Heart left ventricle (tissue), 16 donors: ENCODE measurements around the gene UBE2L3. TPM values are rescaled to one million over a fixed set of nuclear protein-coding genes. Genes with fewer than 3 reads are reported as not detected.
"Not testable (repeated sequence)": the region's sequence is repeated elsewhere in the genome, so short reads cannot be mapped to it uniquely, and the experiment has no call there.

Source experiments
- ATAC-seq, 4 donors: fragments of 200-7000 bp; cut with Tn5 transposase; one replicate each; pipeline ENCODE4 v1.9.1; 2020 to 2022; ENCODE audit warnings: moderate library complexity in 4 of 4, mild to moderate bottlenecking in 3 of 4, moderate number of reproducible peaks in 1 of 4
- DNase-seq, 5 donors: peaks; one replicate each; pipeline ENCODE4 v3.0.0-alpha.2; 2020
- H3K27ac ChIP-seq, 12 donors: fragments of 200-600 bp; sonication (generic) in 4 of 12; one replicate each; pipeline versions ENCODE4 v1.5.0 to v1.8.0; 2016 to 2022; ENCODE audit warnings: mild to moderate bottlenecking in 2 of 12
- H3K27me3 ChIP-seq, 9 donors: fragments of 200-600 bp; sonication (generic) in 2 of 9; one replicate each; pipeline versions ENCODE4 v1.5.1 to v1.8.0; 2016 to 2022; ENCODE audit warnings: mild to moderate bottlenecking in 3 of 9
- H3K36me3 ChIP-seq, 9 donors: fragments of 200-600 bp; sonication (generic) in 2 of 9; one replicate each; pipeline versions ENCODE4 v1.5.0 to v1.8.0; 2018 to 2022; ENCODE audit warnings: mild to moderate bottlenecking in 2 of 9
- H3K4me1 ChIP-seq, 12 donors: fragments of 200-600 bp; sonication (generic) in 4 of 12; one replicate each; pipeline versions ENCODE4 v1.5.0 to v1.8.0; 2016 to 2022; ENCODE audit warnings: mild to moderate bottlenecking in 3 of 12
- H3K4me3 ChIP-seq, 12 donors: fragments of 200-600 bp; sonication (generic) in 4 of 12; one replicate each; pipeline versions ENCODE4 v1.5.0 to v1.8.0; 2017 to 2022; ENCODE audit warnings: mild to moderate bottlenecking in 9 of 12, moderate library complexity in 4 of 12
- H3K9me3 ChIP-seq, 12 donors: fragments of 200-600 bp; sonication (generic) in 4 of 12; one replicate each; pipeline versions ENCODE4 v1.5.0 to v1.8.0; 2016 to 2022; ENCODE audit warnings: mild to moderate bottlenecking in 1 of 12
- POLR2A ChIP-seq, 2 donors: fragments of 450-650 bp; IDR thresholded peaks; one replicate each; pipeline ENCODE4 v1.6.1; 2017; ENCODE audit warnings: antibody characterized with exemption in 2 of 2, mild to moderate bottlenecking in 2 of 2, moderate library complexity in 2 of 2
- WGBS, 4 donors: extraction: QIAGEN DNeasy Blood & Tissue Kit in 2 of 4; methylation state at CpG; one replicate each; pipeline versions ENCODE4 v1.1.5 to v1.1.7; 2013 to 2018; 5-methylcytosine and 5-hydroxymethylcytosine counted together
- intact Hi-C, 10 donors: fragments of 100-400 bp; cut with DNase I; formaldehyde crosslinking; loops; one replicate each; pipeline versions ENCODE4 v1.11.1 to v1.14.2; 2022
- long read RNA-seq, 3 donors: library from polyadenylated mRNA; unstranded; transcript quantifications; one replicate each; pipeline ENCODE4 v2.0.0, GENCODE V29; 2020 to 2021
- polyA plus RNA-seq, 2 donors: library from polyadenylated mRNA; stranded (reverse); fragments of 200-250 nt; gene quantifications; one replicate each; pipeline ENCODE4 v1.2.3, GENCODE V29; 2013
- total RNA-seq, 9 donors: library from RNA; depleted of rRNA in 2 of 9; stranded (reverse); fragments of >200 nt in 2 of 9; fragmentation: NEBNext Ultra II Directional in 3 of 9; extraction: Animal tissue kit (Norgen Biotek cat#: 25700) in 3 of 9; gene quantifications; one replicate each; pipeline versions ENCODE4 v1.1.0 to v1.2.4, GENCODE V29; 2016 to 2023
- TF ChIP-seq, protein P1 (sequence below), 12 donors: fragments of 200-600 bp; sonication (generic) in 4 of 12; IDR thresholded peaks; one replicate each; pipeline versions ENCODE4 v1.5.0 to v1.8.0; 2018 to 2022; ENCODE audit warnings: antibody characterized with exemption in 12 of 12, mild to moderate bottlenecking in 5 of 12
- donor health status: ischemic (EF 13 %, LVEDD 7.1; RV severe dilation, severe dysfunction).
- donor health status: healthy with polysubstance abuse.
- donor health status: DM: no; HTN: yes; CAD: no.
- donor health status: DM: no; HTN: no; CAD: no.
- donor health status: ischemic (EF 25% LVEDD 6.9; RV normal size, moderate dysfunction).
- donor health status: ischemic (EF 25% LVEDD 5.7; RV mildly dilated, moderate dysfunction).
- donor health status: healthy.
- donor health status: DM: yes; HTN: yes; CAD: no.
- donor health status: ischemic (EF 35%, LVEDD 5.7; RV mildly dilated, moderate dysfunction).
- donor health status: nonischemic (EF 11% LVEDD 7.7; RV severe dilation, severe dysfunction).
- donor health status: DM: yes; HTN: yes; CAD: no.
- donor health status: PGD.
- donor health status: ischemic (EF 29% LVEDD 5.4; RV normal size, mild dysfunction).
- donor health status: nonischemic (EF 23%, LVEDD 6.1; RV moderate dilation, normal function).

Gene UBE2L3
- total RNA-seq (10 to 100 TPM; 42.9 to 73.1 (median 50.3) TPM), polyA plus RNA-seq (10 to 100 TPM; 63.8 to 64.8 TPM)
- long read RNA-seq, donor 1, transcript UBE2L3-201 (4 exons, 3,028 nt): major isoform, 44 of 59 reads
- long read RNA-seq, donor 1, partial matches to known transcripts: 3 of 59 reads
- long read RNA-seq, donor 1, other reads (novel, unspliced or antisense): 11 of 59 reads
- long read RNA-seq, donor 2, transcript UBE2L3-204 (3 exons, 2,932 nt): minor isoform, 7 of 175 reads
- long read RNA-seq, donor 2, transcript UBE2L3-201 (4 exons, 3,028 nt): major isoform, 110 of 175 reads
- long read RNA-seq, donor 2, partial matches to known transcripts: 53 of 175 reads
- long read RNA-seq, donor 2, other reads (novel, unspliced or antisense): 4 of 175 reads
- long read RNA-seq, donor 3, transcript UBE2L3-201 (4 exons, 3,028 nt): major isoform, 43 of 66 reads
- long read RNA-seq, donor 3, partial matches to known transcripts: 11 of 66 reads
- long read RNA-seq, donor 3, other reads (novel, unspliced or antisense): 8 of 66 reads

DNA sequence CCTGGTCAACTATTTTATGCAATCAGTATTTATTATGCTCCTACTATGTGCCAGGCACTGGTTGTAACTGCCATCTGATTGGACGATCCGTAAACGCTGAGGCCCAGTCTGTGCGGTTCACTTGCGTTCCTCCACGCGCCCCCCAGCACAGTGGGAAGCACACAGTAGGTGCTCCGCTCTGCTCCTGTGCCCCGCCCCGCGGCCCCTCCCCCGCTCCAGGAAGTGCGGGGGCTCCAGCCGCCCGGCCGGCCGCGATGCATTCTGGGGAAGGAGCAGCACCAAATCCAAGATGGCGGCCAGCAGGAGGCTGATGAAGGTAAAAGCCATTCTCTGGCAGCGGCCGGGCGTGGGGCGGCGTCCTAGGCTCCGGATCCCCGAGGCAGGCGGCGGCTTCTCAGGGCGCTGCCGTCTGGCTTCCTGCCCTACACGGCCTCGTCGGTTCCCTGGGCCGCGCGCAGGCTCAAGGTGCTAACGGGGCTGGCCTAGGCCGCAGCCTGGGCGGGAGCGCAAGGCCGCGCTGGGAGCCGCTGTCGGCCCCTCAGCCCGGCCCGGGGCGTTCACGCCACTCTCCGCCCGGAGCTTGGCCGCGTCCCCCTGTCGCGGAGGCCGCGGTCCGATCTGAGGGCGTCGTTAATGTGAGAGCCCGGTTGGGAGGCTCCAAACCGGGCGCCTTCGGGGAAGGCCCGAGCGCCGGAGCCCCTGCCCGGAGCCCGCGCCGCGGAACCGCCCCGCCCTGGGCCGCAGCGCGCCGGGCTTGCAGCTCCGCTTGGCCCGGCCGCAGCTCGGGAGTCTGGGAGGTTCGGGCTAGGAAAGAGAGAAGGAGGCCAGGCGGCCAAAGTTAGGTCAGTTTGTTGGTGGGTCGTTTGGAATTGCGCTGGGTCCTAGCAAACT lies at the start of gene UBE2L3:
Gene UBE2L3, plus strand, starts transcription at position 259 of the 891 bp plus-strand sequence. Its CDS starts 31 bp downstream, at position 290.
- intact Hi-C loops: no loop called here
- Histone ChIP-seq H3K4me1 (peaks cover 4 to 46% (median 37%) of the 10 kb centered on the region in 12 donors), H3K9me3 (no peaks in the 10 kb centered on the region), H3K27me3 (no peaks in the 10 kb centered on the region), H3K27ac (peak within 1 kb of the TSS; percentile 80 to 97 (median 88)), H3K4me3 (peak within 1 kb of the TSS; percentile 75 to 99 (median 92)), H3K36me3 (peaks cover 0 to 3% (median 0%) of the 10 kb centered on the region in 9 donors)
- DNase-seq: peak; percentile 86 to 92 (median 88)
- TF ChIP-seq, protein P1, sequence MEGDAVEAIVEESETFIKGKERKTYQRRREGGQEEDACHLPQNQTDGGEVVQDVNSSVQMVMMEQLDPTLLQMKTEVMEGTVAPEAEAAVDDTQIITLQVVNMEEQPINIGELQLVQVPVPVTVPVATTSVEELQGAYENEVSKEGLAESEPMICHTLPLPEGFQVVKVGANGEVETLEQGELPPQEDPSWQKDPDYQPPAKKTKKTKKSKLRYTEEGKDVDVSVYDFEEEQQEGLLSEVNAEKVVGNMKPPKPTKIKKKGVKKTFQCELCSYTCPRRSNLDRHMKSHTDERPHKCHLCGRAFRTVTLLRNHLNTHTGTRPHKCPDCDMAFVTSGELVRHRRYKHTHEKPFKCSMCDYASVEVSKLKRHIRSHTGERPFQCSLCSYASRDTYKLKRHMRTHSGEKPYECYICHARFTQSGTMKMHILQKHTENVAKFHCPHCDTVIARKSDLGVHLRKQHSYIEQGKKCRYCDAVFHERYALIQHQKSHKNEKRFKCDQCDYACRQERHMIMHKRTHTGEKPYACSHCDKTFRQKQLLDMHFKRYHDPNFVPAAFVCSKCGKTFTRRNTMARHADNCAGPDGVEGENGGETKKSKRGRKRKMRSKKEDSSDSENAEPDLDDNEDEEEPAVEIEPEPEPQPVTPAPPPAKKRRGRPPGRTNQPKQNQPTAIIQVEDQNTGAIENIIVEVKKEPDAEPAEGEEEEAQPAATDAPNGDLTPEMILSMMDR (IDR thresholded peaks at IDR 0.05): peak in 1 of 12 donors; percentile 25
- TF ChIP-seq POLR2A (IDR thresholded peaks at IDR 0.05): peak in 1 of 2 donors; percentile 40
- ATAC-seq: peak; percentile 91 to 97 (median 96)
- WGBS, 4 donors: 0 to 1% (median 1%) methylated on average over 15 to 85 of the region's 85 CpGs

DNA sequence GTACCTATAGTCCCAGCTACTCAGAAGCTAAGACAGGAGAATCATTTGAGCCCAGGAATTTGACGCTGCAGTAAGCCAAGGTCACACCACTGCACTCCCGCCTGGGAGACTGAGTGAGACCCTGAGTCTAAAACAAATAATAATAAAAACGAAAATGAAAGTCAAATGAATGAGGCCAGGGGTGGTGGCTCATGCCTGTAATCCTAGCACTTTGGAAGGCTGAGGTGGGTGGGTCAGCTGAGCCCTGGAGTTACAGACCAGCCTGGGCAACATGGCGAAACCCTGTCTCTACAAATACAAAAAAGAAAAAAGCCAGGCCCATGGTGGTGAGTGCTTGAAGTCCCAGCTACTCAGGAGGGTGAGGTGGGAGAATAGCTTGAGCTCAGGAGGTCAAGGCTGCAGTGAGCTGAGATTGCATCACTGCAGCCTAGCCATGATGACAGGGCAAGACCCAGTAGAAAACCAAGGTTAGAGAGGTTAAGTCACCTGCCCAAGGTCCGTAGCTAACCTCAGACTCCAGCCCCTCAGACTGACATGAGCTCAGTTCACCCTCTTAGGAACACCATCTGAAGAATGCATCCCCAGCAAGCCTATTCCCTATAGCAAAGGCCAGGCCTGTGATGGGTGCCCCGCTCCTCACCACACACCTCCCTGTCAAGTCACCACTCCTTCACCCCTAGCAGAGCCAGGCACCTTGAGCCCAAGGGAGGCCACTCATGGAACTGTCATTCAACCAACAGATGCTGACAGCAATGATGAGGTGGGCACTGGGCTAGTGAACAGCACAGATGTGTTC lies 40.6 kb upstream of the UBE2L3 start:
- H3K27ac ChIP-seq, H3K27me3 ChIP-seq, intact Hi-C loops, DNase-seq, H3K9me3 ChIP-seq, H3K4me1 ChIP-seq, H3K4me3 ChIP-seq, H3K36me3 ChIP-seq, ATAC-seq: not testable (repeated sequence)
- WGBS, 4 donors: 59% methylated on average over 3 of the region's 6 CpGs; no CpG with 5 or more reads in 3 of the 4 donors

DNA sequence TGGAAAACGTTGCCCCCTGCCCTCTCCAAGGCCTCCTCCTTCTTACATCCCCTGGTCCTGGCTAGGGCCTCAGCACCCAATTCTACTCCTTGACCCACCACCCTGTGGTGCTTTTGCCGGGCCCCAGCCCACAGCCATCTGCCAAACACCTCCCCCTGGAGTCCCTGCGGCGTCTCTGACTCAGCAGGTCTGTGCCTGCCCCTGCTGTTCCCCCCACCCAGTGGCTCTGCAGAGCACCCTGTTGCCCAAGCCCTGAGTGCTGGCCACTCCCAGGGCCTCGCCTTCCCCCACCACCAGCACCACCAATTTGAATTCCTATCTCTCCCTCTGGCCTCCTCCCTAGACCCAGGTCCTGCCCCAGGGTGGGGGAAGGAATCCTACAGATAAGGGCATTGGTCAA lies 36.0 kb upstream of the UBE2L3 start:
- H3K9me3 ChIP-seq, ATAC-seq, intact Hi-C loops, H3K4me1 ChIP-seq, H3K27me3 ChIP-seq, H3K36me3 ChIP-seq, H3K27ac ChIP-seq, DNase-seq, H3K4me3 ChIP-seq: not testable (repeated sequence)
- WGBS, 4 donors: no CpG with 5 or more reads among the region's 5 CpGs

DNA sequence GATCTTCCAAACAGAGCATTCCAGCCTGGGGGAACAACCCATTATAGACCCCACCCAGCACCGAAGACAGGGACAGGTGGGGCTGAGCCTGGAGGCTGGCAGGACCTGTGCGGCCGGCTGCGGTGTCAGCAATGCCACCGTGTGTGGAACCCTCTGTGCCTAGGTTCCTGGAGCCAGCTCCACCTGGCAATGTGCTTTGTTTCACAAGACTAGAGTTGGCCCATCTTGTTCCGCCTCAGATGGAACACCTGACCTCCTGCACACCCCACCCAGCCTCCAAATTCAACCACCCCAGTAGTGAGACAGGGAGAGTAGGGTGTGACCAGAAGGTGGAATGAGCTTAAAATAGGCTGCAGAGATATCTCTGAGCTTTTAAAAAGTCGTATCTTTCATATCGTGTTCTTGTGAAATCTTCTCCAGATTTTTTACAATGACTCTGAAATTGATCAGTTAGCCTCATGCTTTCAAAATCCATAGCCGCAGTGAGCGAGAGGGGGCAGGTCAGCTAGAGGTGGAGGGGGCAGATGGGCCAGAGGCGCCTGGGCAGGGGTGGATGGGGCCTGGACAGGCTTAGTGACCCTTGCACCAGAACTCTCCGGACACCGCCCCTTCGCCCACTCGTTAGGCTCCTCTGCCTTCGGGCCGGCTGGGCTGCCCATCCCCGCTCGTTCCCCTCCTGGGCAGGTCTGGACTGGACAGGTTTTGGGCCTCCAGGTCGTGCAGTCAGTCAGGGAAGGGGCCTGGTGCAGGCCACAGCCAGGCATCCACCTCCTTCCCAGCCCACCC lies 34.5 kb upstream of the UBE2L3 start:
- H3K36me3 ChIP-seq, H3K27me3 ChIP-seq, H3K4me3 ChIP-seq, H3K9me3 ChIP-seq, DNase-seq, H3K27ac ChIP-seq, H3K4me1 ChIP-seq, intact Hi-C loops: not testable (repeated sequence)
- WGBS, 4 donors: no CpG with 5 or more reads among the region's 20 CpGs
- peak in 1 of 4 donors; percentile 29 for ATAC-seq

DNA sequence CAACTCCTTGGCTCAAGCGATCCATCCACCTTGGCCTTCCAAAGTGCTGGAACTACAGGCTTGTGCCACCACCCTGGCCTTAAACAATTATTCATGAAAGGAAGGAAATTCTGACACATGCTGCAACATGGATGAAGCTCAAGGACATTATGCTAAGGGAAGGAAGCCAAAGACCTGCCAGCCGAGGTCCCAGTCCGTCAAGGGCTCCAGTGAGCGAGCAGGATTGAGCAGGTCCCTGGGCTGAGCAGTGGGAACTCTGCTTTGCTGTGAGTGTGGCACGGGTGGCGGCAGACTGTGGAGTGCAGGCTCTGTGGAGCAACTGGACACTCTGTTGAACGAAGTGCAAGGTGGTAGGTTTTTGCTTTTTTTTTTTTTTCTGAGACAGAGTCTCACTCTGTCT lies 27.7 kb upstream of the UBE2L3 start:
- H3K4me1 ChIP-seq, H3K27ac ChIP-seq, H3K36me3 ChIP-seq, ATAC-seq, intact Hi-C loops, H3K27me3 ChIP-seq, DNase-seq, H3K4me3 ChIP-seq, H3K9me3 ChIP-seq: not testable (repeated sequence)
- no CpG with 5 or more reads among the region's 7 CpGs for WGBS, 4 donors

DNA sequence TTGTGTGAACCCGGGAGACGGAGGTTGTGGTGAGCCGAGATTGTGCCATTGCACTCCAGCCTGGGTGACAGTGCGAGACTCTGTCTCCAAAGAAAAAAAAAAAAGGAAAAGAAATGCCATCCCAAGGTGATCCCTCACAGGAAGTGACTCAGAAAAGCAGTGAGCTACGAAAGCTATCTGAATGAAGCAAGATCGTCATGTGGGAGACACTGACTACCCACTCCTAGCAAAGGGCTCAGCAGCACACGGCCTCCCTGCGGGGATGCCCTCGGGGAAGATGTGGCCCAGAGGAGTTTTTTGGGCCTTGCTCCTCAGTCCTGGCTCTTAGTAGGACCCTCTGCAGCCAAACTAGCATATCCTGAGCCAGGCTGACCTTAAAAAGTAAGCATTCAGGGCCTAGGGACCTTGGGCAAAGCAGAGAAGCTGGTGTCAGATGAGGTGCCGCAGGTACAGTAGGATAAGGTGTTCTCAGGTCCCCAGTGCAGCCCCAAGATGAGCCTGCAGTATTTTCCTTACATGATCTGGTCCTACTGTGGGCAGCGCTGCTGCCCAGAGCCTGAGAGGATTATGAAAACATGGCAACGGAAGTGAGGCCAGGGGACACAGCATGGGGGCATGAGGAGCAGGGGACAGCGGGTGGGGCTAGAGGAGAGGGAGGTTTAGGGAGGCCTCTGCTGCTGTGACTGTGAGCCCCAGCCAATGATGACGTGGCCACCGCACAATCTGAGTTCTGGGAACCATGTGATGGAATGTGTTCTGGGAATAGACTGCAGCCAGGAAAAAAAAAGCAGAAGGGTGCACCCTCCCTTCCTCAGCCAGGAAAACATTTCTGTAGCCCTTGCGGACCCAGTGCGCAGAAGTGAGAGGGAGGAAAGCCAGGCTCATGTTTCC lies 22.8 kb upstream of the UBE2L3 start:
- H3K27ac ChIP-seq, H3K9me3 ChIP-seq, H3K27me3 ChIP-seq, H3K4me1 ChIP-seq, H3K4me3 ChIP-seq, H3K36me3 ChIP-seq, DNase-seq, intact Hi-C loops: not testable (repeated sequence)
- WGBS, 4 donors: 68 to 100% (median 99%) methylated on average over 1 to 2 of the region's 17 CpGs; no CpG with 5 or more reads in 1 of the 4 donors
- peak in 3 of 4 donors; percentile 74 to 86 (median 82) for ATAC-seq

DNA sequence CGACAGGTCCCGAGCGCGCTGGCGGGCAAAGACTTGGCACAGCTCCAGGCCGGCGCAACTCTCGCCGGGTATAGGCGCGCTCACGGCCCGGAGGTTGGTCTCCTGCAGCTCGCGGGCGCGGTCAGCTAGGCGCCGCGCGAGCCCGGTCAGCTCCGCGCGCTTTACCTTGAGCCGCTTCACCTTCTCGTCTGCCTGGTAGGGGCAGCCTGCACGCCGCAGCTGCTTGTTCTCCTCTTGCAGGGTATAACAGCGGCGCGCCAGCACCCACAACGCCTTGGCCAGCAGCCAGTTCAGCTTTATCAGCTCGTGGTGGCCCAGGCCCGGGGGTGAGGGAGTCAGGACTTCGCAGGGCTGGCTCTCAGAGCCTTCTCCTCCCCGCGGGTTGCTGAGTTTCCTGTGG lies 18.0 kb upstream of the UBE2L3 start:
- WGBS, 4 donors: no CpG with 5 or more reads among the region's 38 CpGs
- intact Hi-C loops: not testable (repeated sequence)
- peak; percentile 1 to 34 (median 22) for ATAC-seq

More for the DNA sequence above, 18.0 kb upstream of the UBE2L3 start:
- H3K9me3 ChIP-seq, H3K4me3 ChIP-seq, H3K36me3 ChIP-seq, H3K27me3 ChIP-seq, H3K4me1 ChIP-seq, DNase-seq, H3K27ac ChIP-seq: not testable (repeated sequence)
